ENCODE measurements around the gene TCP11L1. TPM values are rescaled to one million over a fixed set of nuclear protein-coding genes. Genes with fewer than 3 reads are reported as not detected.
"Not testable (repeated sequence)": the region's sequence is repeated elsewhere in the genome, so short reads cannot be mapped to it uniquely, and the experiment has no call there.

The TCP11L1 gene
- total RNA-seq, 1 donor from 2014 or later: 7.6 TPM

GRCh38 chr11:33033493-33033892 is 5.9 kb upstream of the TCP11L1 start:
- no peak for ATAC-seq

DNA sequence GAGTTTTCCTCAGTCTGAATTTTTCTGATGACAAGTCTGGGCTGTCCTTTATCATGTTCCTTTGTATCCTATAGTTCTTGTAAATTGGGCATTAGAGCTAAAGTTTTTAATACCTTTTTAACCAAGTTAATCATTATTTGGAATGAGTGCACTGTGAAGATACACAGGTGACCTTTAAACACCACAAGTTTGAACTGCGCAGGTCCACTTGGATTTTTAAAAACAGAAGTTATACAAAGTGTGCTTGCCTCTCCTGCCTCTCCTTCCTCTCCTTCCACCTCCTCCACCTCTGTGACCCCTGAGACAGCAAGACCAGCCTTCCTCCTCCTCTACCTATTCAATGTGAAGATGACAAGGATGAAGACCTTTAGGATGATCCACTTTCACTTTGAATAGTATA is 4.4 kb upstream of the TCP11L1 start:
- ATAC-seq: no peak

- no peak for ATAC-seq
Measured at GRCh38 chr11:33040033-33040861, 875 bp downstream of the TCP11L1 start.

DNA sequence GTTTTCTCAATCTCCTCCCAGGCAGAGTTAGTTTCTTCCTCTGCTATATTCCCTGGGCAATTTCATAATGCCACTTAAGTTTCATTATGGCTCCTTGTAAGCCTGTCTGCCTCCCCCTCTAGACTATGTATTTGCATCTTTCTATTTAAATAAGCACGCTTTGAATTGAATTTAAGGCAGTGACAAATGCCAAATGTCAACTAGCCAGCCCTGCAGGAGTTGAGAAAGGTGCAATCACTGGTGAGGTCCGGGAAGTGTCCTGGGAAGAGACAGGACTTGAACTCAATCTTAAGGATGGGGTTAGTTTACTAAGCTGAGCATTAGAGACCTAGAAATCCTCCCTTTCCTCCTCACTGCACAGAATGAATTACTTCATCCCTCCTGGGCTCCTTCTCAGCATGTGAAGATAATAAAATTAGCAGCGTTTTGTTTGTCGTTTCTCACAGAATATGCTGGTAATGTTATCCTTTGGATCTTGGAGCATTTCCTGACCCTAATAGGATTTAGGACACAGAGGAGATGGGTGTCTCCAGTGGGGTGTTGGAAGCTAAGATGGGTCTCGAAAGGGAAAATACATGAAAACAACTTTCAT is 1.6 kb downstream of the TCP11L1 start:
- ATAC-seq: no peak

DNA sequence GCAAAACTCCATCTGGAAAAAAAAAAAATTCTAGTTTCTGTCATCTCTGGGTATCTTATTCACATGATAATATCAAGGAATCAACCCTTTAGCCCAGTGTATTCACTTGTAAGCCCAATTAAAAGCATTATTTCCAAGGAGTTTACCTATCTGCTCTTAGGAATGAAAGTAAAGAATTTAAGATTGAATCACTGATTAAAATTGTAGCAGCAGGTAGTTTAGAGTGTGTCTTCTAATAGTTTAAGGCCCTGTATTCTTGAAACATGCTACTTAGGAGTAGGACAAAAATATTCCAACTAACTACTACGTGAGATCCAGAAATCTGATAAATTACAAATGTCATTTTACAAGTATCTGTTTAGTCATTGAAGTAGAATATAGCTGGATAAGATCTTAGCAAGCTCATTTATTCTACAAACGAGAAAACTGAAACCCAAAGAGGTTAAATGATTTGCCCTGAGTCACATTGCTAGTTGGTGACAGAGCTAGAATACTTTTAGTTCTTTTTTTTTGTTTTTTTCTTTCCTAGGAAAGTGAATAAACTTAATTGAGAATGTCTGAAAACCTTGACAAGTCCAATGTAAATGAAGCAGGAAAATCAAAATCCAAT is 4.0 kb downstream of the TCP11L1 start:
- no peak for ATAC-seq

DNA sequence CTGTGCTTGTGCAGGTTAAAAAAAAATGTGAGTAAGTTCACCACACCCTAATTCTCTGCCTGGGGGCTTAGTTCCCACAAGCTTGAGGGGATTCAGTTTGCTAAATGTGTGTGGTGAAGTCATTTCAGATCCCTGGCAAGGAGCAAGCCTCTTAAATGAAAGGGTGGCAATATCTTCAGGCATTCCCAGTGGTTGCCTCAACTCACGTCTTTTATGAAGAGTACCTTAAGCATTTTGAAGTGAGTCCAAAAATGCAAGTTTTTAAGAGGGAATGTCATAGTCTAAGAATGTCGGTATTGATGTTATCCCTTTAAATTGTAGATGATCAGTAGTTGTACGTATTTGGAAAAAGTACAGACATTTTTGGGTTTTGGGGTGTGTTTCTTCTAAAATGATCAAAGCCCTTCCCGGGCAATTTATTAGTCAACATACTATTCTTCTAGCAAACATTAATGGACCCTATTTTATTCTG is 4.9 kb downstream of the TCP11L1 start:
- ATAC-seq: peak; percentile 55

- peak; percentile 78 for ATAC-seq
Measured at GRCh38 chr11:33045551-33046255, 6.3 kb downstream of the TCP11L1 start.

- ATAC-seq: peak; percentile 30
Measured at GRCh38 chr11:33048701-33049100, 9.3 kb downstream of the TCP11L1 start.

GRCh38 chr11:33049565-33050408 is 10.4 kb downstream of the TCP11L1 start:
- not testable (repeated sequence) for ATAC-seq

- no peak for ATAC-seq
Measured at GRCh38 chr11:33052231-33052630, 12.9 kb downstream of the TCP11L1 start.

DNA sequence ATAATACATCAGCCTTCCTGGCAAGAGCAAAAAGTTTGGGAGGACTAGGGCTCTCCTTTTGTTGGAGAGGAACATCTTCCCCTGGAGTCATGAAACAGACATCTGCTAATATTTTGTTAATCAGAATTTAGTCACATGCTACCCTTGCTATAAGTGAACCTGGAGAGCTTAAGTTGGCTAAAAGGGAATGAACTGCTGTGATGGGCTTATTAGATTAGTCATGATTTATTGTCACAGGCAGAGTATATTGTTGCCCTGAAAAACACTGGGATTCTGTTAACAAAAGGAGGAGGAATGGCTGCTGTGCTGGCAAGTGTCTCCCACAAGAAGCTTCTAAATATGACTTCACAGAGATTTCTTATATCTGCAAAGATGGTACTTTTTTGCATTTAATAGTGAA is 16.0 kb downstream of the TCP11L1 start:
- ATAC-seq: no peak

DNA sequence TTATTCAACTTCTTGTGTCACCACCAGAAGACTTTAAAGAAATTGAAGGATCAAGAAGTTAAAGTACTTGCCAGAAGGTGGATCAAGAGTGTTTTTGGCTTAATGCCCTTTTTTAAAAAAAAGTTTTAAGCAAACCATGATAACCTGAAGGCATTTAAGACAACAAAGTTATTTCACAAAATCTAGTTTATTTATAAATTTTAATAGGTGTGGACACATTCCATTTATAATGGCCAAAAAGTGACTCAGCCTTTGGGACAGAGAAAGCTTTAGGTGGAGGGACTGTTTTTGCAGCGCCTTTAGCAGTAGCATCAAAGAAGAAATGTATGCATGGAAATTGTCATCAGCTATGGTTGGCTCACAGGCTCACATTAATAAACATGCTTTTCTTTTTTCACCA is 17.9 kb downstream of the TCP11L1 start:
- no peak for ATAC-seq

DNA sequence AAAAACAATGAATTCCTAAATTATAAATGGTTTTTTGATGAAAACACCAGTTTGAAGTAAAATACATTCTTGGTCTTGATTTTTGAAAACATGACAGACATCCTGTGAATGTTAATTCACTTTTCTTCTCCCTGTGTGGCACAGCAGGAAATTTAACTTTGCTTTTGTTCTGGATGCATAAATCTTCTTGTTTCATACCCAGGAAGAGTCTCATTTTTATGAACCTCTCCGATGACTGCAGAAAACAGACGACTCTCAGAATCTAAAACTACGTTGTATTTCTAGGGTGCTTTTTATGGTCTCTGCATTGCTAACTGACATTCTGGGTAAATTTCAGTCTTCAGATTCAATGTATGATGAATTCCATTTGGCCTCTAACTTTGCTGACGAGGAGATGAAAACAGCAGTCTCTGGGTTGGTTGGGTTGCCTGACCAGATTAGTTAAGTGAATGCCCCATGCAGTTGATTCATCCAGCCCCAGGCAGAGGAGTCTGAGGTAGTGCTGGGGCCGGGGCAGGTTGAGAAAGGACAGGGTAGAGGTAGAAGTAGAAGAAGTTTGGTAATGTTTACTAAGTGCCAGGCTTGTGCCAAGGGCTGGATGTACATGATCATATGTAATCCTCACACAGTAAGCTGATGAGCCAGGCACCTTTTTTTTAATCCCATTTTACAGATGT is 20.1 kb downstream of the TCP11L1 start:
- peak; percentile 95 for ATAC-seq

GRCh38 chr11:33060271-33060670 is 20.9 kb downstream of the TCP11L1 start:
- ATAC-seq: no peak

DNA sequence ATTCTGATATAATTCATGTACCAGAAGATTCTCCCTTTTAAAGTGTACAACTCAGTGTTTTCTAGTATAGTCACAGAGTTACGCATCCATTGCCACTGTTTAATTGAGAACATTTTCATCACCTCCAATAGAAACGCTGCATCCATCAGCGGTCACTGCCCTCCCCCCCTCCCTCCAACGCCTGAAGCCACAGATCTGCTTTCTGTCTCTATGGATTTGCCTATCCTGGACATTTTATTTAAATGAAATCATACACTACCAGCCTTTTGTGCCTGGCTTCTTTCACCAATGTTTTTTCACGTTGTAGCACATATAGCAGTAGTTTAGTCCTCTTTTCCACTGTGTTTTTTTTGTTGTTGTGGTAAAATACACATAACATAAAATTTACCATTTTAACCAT is 22.8 kb downstream of the TCP11L1 start:
- no peak for ATAC-seq

- ATAC-seq: no peak
Measured at GRCh38 chr11:33063326-33063881, 24.0 kb downstream of the TCP11L1 start.

DNA sequence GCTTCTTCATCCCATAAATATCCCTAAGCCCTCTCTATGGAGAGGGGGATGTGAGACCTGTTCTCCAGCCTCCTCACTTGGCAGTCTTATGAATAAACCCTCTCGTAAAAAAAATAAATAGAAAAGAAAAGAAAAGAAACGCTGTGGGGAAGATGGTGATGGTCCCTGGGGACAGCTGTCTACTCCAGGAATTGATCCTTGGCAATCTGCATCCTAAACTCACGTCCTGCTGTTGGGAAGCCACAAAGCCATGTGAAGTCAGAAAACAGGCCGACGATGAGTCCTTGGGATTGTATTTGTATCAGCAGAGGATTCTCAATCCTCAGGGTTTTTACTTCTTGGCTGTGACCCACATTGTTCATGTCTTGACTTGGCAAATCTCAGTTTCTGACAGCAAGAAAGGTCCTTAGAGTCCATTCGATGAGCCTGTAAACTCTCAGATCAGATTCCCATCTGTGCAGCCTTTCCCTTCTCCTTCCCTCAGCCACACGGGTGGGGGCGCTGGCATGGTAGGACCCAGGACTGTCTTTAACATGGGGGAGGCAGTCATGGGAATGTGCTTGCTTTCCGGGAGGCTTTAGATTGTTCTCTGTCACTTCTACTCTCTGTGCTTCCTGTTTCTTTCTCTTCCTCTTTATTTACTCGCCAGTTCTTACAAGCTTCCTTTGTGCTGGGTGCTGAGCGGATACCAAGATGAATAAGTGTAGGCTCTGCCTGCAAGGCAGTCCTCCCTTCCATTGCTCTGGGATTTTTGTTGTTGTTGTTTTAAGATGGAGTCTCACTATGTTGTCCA is 24.9 kb downstream of the TCP11L1 start:
- ATAC-seq: no peak

GRCh38 chr11:33064866-33065265 is 25.5 kb downstream of the TCP11L1 start:
- no peak for ATAC-seq

GRCh38 chr11:33065445-33066178 is 26.2 kb downstream of the TCP11L1 start:
- peak; percentile 73 for ATAC-seq

GRCh38 chr11:33067294-33067693 is 27.9 kb downstream of the TCP11L1 start:
- ATAC-seq: peak; percentile 63
